HG02885 (cell line): ENCODE data around the gene GYPC.
"Not testable (repeated sequence)": the region's sequence is repeated elsewhere in the genome, so short reads cannot be mapped to it uniquely, and the experiment has no call there.

Source experiments
- ATAC-seq: cut with Tn5 transposase; IDR thresholded peaks from one replicate; pipeline ENCODE4 v1.9.1; 2021; ENCODE audit warnings: mild to moderate bottlenecking; ENCODE audit not compliant: unreplicated experiment, poor library complexity

The GYPC gene

DNA sequence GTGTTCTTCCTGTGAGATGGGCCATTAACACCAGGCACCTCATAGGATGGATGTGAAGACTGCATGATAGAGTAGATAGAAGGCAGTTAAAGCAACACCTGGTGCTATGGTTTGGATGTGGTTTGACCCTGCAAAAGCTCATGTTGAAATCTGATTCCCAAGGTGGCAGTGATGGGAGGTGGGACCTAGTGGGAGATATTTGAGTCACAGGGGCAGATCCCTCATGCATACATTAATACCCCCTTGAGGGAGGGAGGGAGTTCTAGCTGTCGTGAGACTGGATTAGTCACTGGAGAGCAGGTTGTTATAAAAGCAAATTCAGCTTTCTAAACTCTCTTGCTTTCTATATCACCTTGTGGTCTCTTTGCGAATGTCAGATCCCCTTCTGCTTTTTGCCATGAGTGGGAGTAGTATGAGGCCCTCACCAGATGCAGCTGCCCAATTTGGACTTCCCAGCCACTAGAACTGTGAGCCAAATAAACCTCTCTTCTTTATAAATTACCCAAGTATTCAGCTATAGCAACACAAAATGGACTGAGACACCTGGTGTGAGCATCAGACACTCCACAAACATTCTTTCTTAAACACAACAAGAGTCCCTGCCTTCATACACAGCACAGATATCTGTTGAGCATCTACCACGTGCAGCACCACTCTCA lies 37.1 kb downstream of the GYPC start:
- ATAC-seq: not testable (repeated sequence)

DNA sequence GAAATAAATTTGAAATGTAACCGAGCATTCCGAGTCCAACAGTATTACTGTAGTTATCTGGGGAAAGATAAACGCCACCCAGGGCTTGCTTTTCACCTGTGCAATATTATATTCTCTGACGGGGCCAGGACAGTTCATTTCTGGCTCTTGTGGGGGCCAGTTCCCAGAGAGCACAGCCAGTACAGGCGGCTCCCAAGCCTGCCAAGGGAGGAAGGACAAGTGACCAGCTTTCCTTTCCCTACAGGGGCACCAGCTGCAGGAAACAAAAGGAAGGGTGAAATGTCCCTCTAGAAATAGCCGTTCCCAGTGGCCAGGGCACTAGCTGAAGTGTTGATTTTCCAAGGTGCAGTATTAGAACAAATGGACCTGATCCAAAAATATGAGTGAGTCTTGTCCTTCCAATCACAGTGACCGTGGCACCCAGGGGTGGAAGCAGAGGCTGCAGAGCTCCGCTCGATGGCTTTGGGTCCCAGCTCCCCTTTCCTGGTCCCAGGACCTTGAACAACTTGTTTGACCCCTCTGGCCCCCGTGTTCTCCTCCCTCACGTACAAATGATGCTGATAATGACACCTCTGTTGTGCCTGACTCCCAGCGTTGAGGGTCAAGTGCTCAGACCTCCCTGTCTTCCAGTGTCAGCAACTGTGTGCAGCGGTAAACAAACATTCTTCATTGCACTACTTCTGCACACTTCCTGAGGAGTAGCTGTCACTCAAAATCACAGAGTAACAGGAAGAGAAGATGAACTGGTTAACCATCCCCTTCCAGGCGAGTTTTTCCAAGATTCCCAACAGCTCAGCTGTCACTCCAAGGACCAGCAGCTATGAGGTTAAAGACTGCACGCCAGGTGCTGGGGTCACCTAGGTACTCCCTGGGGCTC lies 40.9 kb downstream of the GYPC start:
- ATAC-seq: no peak

DNA sequence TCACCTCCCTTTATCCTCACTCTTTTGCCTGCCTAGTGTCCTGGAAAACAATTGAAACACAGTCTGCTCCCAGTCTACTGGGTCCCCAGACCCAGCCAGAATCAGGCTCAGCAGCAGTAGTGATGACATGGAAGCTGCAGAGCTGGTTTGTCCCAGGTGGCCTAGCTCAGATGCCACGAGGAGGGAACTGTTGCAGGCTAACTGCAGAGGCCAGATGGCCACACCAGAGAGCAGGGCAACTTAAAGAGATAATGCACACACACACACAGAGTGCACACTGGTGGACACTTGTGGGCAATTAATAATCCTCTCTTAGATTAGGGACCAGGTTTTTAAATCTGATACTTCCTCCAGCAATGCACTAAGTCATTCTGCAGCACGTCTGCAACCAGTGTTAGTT lies 42.4 kb downstream of the GYPC start:
- ATAC-seq: no peak

DNA sequence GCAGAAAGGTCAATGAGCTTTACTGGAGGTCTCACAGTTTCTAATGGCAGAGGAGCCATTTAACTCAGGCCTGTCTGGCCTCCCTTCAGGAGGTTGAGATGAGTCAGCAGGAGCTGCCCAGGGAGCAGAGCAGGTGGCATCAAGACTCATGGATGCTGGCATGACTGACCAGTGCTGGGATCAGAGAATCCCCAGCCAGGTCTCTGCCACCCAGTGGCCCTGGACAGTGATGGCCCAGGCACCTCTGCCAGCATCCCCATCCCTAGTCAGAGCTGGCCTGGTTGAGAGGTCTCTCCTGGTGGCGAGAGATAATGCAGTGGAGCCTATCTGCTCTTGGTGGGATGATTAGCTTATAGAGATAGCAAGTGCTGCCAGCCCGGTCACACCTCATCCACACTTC lies 43.1 kb downstream of the GYPC start:
- no peak for ATAC-seq

DNA sequence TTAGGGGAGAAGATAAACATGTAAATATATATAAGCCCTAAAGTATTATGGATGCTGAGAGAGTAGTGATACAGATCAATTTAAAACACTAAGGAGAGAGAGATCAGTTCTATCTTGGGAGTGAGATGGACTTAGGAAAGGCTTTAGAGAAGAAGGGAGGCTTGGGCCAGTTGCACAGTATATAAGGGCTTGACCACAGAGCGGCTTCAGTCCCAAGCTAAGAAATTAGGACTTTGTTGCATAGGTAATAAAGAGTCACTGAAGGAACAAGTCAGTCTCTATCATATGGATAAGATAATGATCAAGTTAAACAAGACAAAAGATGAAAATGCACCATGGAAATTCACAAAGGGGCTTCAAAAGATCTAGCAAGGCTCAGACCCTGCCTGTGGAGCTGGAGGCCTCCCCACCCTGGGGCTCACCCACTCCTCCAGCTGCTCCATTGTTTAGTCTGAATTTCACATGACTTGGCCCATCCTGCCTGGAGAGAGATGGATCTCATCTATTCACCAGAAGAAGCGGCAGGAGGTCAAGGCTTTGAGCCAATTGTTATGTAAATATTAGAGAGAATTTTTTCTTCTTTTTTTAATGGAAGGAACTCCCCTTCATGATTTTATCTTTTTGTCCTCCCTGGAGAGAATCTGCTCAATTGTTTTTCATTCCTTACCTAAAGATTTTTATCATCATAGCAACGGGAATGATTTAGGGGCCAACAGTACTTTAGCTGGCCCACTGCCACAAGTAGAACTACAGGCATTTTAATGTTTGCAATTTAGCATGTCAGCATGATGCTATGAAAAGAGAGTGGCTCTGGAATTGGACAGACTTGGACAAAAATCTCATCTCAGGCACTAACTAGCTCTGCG lies 44.0 kb downstream of the GYPC start:
- no peak for ATAC-seq

DNA sequence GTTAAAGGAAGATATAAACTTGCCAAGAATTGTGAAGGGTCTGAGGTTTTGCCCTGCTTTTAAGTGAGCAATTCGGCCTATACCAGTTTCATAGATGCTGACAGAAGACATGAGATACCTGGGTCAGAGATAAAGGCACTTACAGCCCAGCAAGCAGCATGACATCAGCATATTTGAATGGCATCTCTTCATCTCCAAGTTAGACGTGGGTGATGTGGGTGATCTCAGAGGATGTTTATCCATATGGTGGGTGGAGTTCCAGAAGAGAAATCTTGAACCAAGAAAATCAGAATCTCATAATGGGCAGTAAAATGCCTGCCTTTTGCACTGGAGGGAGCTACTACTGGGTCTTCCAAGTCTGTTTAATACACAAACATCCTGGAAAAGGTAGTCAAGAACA lies 44.7 kb downstream of the GYPC start:
- ATAC-seq: no peak

DNA sequence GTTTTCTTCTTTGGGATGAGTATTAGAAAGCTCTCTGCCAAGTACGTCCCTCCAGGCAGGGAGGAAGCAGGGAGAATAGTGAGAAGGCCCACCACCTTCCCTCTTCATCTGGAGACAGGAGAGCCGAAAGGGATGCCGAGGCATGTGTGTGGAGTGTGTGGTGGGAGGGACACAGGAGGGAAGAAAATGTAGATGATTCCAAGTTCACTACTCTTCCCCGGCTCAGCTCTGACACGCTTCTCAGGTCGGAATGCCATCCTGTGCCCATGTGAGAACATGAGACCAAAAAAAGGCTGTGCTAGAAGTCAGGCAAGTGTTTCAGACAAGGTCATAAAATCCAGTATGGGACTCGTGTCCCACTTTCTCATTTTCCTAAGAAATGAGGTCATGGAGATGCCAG lies 47.4 kb downstream of the GYPC start:
- ATAC-seq: no peak

DNA sequence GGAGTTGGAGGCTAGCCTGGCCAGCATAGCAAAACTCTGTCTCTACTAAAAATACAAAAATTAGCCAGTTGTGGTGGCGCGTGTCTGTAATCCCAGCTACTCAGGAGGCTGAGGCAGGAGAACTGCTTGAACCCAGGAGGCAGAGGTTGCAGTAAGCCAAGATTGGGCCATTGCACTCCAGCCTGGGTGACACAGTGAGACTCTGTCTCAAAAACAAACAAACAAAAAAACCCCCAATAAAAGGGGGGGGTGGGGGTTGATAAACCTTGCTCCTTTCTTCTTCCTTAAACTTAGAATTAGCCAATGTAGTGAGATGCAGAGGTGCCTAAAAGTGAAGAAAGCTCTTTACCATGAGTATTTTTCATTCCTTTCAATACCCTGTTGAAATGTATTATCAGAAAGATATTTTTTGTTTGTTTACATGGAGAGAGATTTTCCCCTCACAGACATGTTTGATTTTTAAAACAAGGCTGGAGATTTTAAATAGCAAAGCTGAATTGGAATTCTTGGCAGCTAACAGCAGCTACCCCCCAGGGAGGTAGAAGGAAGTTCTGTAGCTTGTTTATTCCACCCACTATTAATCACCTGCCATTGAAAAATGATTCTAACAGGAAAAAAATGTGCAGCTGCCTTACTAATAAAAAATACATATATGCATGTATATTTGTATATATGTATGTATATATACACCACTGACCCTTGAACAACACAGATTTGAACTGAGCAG lies 48.6 kb downstream of the GYPC start:
- no peak for ATAC-seq

DNA sequence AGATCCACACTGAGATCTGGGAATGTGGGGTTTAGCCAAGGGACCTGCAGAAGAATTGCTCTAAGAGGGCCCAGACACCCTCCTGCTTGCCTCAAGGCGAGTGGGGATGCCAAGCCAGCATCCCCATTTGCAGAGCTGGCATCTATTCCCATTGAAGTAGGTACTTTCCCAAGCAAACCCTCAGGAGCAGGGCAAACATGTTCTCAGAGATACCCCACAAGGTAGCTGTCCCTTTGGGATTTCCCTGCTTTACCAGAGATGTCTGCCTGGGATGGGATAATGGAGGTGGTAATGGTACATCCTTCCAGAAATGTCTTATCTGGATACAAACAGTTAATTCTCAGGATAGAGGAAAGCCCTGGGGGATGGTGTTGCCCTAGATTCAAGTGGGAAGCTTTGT lies 51.2 kb downstream of the GYPC start:
- no peak for ATAC-seq

DNA sequence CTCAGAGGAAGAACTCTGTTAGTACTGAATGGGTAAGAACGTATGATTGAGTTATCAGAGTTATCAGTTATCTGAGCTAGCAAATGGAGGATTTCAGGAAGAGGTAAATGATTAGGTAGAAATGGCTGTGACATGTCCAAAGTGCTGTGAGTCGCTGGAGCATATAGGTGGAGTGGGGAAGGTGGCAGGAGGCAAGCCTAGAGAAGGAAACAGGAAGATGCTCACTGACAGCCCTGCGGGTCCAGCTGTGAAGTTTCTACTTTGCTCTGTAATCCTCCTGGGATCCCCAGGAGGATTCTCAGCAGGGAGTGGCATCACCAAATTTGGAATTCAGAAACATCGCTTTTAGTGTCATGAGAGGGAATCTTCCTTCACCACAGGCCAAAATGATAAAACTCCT lies 52.0 kb downstream of the GYPC start:
- ATAC-seq: no peak

DNA sequence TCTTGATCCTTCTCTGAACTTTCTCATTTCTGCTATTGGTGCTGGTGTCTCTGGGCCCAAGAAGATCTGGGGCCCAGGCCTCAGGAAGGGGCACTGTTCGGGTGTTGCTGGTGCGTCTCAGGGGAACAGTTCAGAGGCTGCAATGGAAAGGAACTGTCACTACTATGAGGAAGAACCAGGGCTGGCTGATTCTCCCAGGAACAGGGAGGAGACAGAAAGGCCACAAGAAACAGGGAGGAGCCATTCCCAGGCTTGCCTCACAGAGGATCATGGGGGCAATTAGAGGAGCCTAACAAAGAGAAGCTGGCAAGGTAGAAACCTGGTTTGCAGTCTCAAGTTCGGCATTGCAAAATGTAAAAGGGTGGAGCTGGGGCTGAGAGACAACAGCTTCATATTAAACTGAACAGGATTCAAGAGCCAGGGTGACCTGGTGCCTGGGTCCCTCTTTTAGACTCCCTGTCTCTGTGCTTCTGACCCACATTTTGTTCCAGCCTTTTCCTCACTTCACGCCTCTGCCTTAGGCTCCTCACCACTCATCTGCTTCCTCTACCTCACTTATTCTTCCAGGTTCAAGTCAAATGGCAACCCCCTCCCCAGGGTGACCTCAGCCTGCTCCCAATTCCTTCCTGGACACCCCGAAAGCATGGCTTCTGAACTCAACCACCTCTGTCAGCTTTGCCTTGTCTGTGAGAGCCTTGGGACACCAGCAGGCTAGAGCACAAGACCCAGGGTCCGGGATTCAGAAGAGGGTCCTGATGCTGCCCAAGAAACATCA lies 58.4 kb downstream of the GYPC start:
- no peak for ATAC-seq

DNA sequence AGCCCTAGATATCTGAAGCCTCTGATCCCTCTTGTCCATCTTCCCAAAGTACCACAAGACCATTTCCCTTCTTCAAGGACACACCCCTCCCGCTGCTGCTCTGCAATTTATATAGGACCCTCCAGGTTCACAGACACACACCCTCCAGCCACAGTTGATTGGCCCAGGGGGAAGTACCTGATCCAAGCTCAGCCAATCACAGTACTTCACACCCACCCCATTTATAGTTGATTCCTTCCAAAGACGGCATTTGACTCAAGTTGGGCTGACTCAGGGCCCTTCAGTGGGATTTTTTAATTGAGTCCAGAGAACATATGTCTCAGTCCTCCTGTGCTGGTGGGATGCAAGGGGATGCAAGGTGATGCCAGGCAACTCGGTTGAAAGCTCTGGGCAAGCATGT lies 59.2 kb downstream of the GYPC start:
- ATAC-seq: no peak

DNA sequence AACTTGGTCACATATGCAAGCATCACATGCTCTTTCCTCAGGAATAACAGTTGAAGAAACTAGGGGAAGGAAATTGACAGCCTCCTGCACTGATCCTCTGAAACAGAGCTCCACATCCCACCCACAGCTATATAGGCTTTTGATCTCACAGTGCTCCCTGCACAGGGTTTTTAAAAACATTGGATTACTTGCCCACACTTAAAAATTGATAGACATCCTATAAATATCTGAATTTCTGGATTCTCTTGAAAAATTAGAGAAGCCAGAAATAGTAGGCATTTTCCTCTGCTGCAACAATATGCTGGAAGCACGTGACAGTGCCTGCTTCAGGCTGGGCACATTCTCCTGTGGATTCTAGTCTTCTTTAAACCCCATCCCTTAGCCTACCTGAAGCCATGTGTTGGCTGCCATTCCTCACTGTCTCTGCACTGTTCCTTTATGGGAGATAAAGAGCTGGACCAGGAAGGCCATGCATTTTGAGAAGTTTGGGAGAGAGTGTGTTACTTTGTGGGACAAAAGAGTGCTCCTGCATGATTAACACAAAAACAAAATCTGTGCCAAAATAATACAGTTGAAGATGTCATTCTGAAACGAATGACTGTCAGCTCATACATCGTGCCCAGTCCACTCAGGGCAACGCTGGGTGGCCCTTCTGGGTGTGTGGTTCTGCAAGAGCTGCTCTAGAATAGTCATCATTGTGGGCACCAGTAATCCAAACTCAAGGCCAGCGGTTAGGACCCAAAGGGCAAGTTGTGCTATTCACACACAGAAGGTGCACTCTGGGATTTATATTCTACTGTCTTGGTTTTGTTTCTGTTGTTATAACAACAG lies 59.8 kb downstream of the GYPC start:
- ATAC-seq: no peak

DNA sequence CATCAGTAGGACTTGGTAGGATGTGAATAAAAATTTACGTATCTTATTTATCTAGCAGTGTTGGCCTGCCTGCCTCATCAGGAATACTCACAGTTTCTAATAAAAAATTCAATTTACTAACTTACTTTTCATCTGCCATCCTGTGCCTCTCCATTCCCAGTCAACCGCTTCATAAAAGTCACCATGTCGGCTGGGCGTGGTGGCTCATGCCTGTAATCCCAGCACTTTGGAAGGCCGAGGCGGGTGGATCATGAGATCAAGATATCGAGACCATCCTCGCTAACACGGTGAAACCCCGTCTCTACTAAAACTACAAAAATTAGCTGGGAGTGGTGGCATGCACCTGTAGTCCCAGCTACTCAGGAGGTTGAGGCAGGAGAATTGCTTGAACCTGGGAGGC lies 61.3 kb downstream of the GYPC start:
- not testable (repeated sequence) for ATAC-seq

DNA sequence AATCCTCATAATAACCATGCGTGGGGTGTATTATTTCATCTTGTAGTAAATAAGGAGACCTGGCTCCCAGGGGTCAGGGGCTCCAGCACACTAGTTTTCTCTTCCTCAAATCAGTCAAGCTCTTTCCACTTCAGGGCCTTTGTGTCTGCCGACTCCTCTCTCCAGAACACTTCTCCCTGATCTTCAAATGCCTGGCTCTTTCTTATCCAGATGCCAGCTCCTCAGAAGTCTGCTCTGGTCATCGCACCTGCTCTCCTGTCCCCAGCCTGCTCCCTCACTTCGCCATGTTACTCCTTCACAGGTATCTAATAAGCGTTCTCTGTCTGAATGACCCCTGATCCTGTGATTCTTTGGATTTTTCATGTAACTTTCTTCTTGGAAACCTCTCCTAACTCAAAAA lies 62.0 kb downstream of the GYPC start:
- ATAC-seq: no peak

DNA sequence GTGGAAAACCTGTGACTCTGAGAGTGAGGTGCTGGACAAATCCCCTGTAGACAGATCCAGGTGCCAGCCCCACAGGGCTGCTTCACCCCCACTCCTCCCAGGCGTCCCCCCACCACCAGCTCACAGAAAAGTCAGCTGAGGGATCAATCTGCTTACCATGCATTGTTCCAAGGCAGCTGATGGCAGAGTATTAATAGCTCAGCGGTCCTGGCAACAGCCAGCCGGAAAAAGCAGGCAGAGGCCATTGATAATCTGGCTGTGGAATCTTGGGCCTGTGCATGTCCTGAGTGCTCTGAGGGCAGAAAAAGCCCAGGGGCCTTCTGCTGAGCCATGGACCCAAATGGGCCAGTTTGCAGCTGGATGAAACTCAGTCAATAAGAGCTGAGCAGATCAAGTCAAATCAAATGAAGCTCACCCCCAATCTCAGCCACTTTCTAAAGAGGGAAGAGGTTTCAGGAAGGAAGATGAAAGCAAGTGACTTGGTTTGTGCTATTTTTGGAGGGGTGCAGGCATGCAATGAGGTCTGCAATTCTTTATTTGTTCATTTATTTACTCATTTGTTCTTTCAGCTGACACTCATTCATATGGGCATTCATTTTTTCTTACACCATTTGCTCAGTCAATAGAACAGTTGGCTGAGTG lies 63.4 kb downstream of the GYPC start:
- ATAC-seq: no peak

DNA sequence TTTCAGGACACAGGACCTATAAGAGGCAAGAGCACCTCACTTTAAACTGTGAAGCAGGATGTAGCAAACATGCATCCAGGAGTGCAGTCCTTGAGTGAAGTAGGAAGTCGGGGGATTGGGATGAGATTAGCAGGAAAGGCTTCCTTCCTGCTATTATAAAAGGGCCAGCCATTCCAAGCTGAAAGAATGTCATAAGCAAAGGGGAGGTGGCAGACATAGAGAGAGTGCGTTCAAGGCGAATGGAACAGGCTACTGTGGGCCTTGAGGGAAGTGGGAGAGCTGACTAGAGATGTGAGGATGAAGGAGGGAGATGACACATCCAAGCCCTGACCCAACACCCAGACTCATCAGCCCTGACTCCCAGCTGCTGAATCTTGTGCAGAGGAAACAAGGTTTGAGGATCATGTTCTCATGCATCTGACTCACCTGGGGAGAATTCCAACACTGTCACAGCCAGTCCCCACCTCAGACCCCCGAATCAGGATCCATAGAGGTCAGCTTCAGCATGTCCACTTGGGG lies 63.9 kb downstream of the GYPC start:
- no peak for ATAC-seq

DNA sequence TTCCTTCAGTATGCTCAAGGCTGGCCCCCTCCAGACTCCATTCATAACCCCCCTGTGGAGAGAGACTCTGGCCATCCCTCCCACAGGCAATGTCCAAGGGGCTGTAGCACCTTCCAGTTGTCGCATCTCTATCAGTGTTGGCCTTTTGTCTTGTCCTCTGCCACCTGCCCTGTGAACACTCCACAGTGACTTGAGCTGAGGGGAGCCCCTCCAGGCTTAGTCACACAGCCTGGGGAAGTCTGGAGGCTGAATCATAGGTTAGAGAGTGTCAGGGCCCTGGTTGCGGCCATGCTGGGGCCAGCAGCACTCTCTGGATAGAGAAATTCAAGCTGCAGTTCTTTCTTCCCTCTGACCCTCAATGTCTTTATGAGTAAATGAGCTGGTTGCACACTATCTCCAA lies 64.7 kb downstream of the GYPC start:
- ATAC-seq: no peak
